ENCODE measurements around the gene CBLL1. TPM values are rescaled to one million over a fixed set of nuclear protein-coding genes. Genes with fewer than 3 reads are reported as not detected.

CBLL1 gene
- total and polyA plus RNA-seq, 2 of the 4 experiments (the other 2 are of a cell fraction) = 15.6 to 19.0 TPM

- Histone ChIP-seq H3K18ac (ENCODE audit: low read depth, low read length) (no peak overlapping the region), H4K8ac (ENCODE audit: low read depth in 2 of 2, low read length in 2 of 2) (no peak overlapping the region), H3K9me1 (ENCODE audit: insufficient read depth, low read length) (peaks cover 3% of the 10 kb centered on the region), H4K5ac (ENCODE audit: low read depth, low read length) (no peak overlapping the region; the same call in 1 of the 2 replicates), H3K4me2 (ENCODE audit: low read depth, low read length) (no peak overlapping the region), H3K36me3 (ENCODE audit: control insufficient read depth, insufficient read depth, low read length) (no peaks in the 10 kb centered on the region), H2BK120ac (ENCODE audit: low read depth, low read length) (no peak overlapping the region; the same call in 1 of the 2 replicates), H2BK5ac (ENCODE audit: low read depth, low read length, poor library complexity, severe bottlenecking) (peak overlapping the region; percentile 39), H3K27me3 (ENCODE audit: control insufficient read depth, insufficient read depth, low read length) (no peaks in the 10 kb centered on the region), H4K91ac (ENCODE audit: insufficient read depth, low read depth, low read length) (no peak overlapping the region), H2BK15ac (ENCODE audit: low read depth, low read length) (peak overlapping the region; percentile 30; the same call in 1 of the 3 replicates), H3K9ac (ENCODE audit: low read depth, low read length) (no peak overlapping the region), H4K20me1 (ENCODE audit: insufficient read depth, low read length) (no peaks in the 10 kb centered on the region), H2BK20ac (ENCODE audit: low read depth, low read length) (peak overlapping the region; percentile 80; the same call in 1 of the 2 replicates), H3K23ac (ENCODE audit: low read depth, low read length) (no peak overlapping the region), H3K14ac (replicated peaks; ENCODE audit: low read depth, low read length) (no peak overlapping the region), H3K27ac (ENCODE audit: insufficient read depth, low read length) (no peak overlapping the region), H3K4ac (ENCODE audit: low read depth, low read length) (peak overlapping the region; percentile 62; the same call in 1 of the 2 replicates), H3K56ac (ENCODE audit: extremely low read depth, insufficient read depth, low read length) (no peak overlapping the region), H3K79me1 (ENCODE audit: low read depth in 1 of 2, low read length in 2 of 2) (no peaks in the 10 kb centered on the region), H3K9me3 (ENCODE audit: control insufficient read depth, insufficient read depth, low read length) (no peaks in the 10 kb centered on the region), H3K4me3 (ENCODE audit: insufficient read depth, low read depth, low read length) (no peak overlapping the region), H2AFZ (replicated peaks; ENCODE audit: low read length, poor library complexity) (no peak overlapping the region), H2AK9ac (replicated peaks; ENCODE audit: low read depth, low read length, poor library complexity) (no peak overlapping the region), H3K4me1 (ENCODE audit: control insufficient read depth, insufficient read depth, low read length) (peaks cover 2% of the 10 kb centered on the region; the same call in 1 of the 2 replicates), H2AK5ac (ENCODE audit: low read depth, low read length) (peak overlapping the region; percentile 84; the same call in 1 of the 2 replicates)
- WGBS, 2 experiments (ENCODE audit: extremely low coverage in 2 of 2, insufficient read length in 1 of 2) = no CpG with 5 or more reads among the region's 1 CpG
- no peak for TF ChIP-seq CHD1 (IDR thresholded peaks at IDR 0.05; ENCODE audit: low read depth, low read length)
- no peak for TF ChIP-seq POLR2A (IDR thresholded peaks at IDR 0.05; ENCODE audit: low read depth, low read length)
- TF ChIP-seq, protein P1, sequence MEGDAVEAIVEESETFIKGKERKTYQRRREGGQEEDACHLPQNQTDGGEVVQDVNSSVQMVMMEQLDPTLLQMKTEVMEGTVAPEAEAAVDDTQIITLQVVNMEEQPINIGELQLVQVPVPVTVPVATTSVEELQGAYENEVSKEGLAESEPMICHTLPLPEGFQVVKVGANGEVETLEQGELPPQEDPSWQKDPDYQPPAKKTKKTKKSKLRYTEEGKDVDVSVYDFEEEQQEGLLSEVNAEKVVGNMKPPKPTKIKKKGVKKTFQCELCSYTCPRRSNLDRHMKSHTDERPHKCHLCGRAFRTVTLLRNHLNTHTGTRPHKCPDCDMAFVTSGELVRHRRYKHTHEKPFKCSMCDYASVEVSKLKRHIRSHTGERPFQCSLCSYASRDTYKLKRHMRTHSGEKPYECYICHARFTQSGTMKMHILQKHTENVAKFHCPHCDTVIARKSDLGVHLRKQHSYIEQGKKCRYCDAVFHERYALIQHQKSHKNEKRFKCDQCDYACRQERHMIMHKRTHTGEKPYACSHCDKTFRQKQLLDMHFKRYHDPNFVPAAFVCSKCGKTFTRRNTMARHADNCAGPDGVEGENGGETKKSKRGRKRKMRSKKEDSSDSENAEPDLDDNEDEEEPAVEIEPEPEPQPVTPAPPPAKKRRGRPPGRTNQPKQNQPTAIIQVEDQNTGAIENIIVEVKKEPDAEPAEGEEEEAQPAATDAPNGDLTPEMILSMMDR (conservative IDR thresholded peaks at IDR 0.05; ENCODE audit: low read depth, low read length) = no peak
- no peak for TF ChIP-seq BHLHE40 (IDR thresholded peaks at IDR 0.05; ENCODE audit: low read depth, low read length)
- TF ChIP-seq, protein P2, sequence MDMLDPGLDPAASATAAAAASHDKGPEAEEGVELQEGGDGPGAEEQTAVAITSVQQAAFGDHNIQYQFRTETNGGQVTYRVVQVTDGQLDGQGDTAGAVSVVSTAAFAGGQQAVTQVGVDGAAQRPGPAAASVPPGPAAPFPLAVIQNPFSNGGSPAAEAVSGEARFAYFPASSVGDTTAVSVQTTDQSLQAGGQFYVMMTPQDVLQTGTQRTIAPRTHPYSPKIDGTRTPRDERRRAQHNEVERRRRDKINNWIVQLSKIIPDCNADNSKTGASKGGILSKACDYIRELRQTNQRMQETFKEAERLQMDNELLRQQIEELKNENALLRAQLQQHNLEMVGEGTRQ (IDR thresholded peaks at IDR 0.05; ENCODE audit: low read depth, low read length) = no peak
- no peak for TF ChIP-seq RCOR1 (IDR thresholded peaks at IDR 0.05; ENCODE audit: insufficient replicate concordance, low read length)
- TF ChIP-seq MAFK (IDR thresholded peaks at IDR 0.05; ENCODE audit: low read depth, low read length) = no peak
- TF ChIP-seq MXI1 (IDR thresholded peaks at IDR 0.05; ENCODE audit: borderline replicate concordance, low read depth, low read length) = no peak
- TF ChIP-seq NFE2L2 (IDR thresholded peaks at IDR 0.05; ENCODE audit: low read depth, low read length) = no peak
- TF ChIP-seq CEBPB (IDR thresholded peaks at IDR 0.05; ENCODE audit: low read depth, low read length) = no peak
- TF ChIP-seq SMC3 (IDR thresholded peaks at IDR 0.05; ENCODE audit: low read depth, low read length) = no peak
- TF ChIP-seq FOS (IDR thresholded peaks at IDR 0.05; ENCODE audit: low read depth, low read length) = no peak
- no peak for TF ChIP-seq MAZ (IDR thresholded peaks at IDR 0.05; ENCODE audit: borderline replicate concordance, low read depth, low read length)
- TF ChIP-seq RFX5 (IDR thresholded peaks at IDR 0.05; ENCODE audit: low read depth, low read length) = no peak
- no peak for TF ChIP-seq RAD21 (IDR thresholded peaks at IDR 0.05; ENCODE audit: low read length)
- TF ChIP-seq, protein P3, sequence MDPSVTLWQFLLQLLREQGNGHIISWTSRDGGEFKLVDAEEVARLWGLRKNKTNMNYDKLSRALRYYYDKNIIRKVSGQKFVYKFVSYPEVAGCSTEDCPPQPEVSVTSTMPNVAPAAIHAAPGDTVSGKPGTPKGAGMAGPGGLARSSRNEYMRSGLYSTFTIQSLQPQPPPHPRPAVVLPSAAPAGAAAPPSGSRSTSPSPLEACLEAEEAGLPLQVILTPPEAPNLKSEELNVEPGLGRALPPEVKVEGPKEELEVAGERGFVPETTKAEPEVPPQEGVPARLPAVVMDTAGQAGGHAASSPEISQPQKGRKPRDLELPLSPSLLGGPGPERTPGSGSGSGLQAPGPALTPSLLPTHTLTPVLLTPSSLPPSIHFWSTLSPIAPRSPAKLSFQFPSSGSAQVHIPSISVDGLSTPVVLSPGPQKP (IDR thresholded peaks at IDR 0.05; ENCODE audit: borderline replicate concordance, low read depth, low read length) = no peak
- BruUV-seq (replicated peaks) = no TSS peak
- CTCF ChIA-PET = interaction anchor here (0.6 to 0.7 kb wide), 2 partner anchors 139 to 370 kb away, joined by 3 to 4 read pairs; no protein-coding TSS in a partner anchor
- POLR2A ChIA-PET (ENCODE audit: unreplicated experiment) = no interaction called here
- intact Hi-C loops (cut with micrococcal nuclease) (no loop called here), dilution Hi-C loops (cut with HindIII; ENCODE audit: low sequenced_read_pairs, unreplicated experiment) (loop anchor here (25.0 kb wide), 1 partner anchor 250 kb away; the partner anchor contains the start of gene GPR22), in situ Hi-C loops (cut with MboI; ENCODE audit: low sequenced_read_pairs) (no loop called here)
- DNase-seq = no peak
- ATAC-seq (ENCODE audit: low read depth) = no peak
Measured at GRCh38 chr7:107712025-107712424, 31.9 kb upstream of the CBLL1 start.

Measured in IMR-90 (cell line).